Measurements from ENCODE around the gene SLC24A1.

SLC24A1 gene

DNA sequence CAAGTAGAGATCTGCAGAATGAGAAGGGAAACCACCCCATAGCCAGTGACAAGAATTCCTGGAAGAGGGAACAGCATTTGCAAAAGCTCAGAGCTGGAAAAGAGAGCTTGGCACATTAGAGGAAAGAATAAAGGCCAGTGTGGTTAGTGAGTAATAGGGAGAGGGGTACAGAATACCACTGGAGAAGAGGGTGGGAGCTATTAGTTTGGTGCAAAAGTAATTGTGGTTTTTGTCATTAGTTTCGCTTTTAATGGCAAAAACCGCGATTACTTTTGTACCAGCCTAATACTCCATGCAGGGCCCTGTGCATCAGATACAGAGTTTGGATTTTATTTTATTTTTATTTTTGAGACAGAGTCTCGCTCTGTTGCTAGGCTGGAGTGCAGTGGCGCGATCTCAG lies 9.8 kb downstream of the SLC24A1 start:
- DNase-seq (ENCODE audit: low read depth): no peak
- TF ChIP-seq, protein P1, sequence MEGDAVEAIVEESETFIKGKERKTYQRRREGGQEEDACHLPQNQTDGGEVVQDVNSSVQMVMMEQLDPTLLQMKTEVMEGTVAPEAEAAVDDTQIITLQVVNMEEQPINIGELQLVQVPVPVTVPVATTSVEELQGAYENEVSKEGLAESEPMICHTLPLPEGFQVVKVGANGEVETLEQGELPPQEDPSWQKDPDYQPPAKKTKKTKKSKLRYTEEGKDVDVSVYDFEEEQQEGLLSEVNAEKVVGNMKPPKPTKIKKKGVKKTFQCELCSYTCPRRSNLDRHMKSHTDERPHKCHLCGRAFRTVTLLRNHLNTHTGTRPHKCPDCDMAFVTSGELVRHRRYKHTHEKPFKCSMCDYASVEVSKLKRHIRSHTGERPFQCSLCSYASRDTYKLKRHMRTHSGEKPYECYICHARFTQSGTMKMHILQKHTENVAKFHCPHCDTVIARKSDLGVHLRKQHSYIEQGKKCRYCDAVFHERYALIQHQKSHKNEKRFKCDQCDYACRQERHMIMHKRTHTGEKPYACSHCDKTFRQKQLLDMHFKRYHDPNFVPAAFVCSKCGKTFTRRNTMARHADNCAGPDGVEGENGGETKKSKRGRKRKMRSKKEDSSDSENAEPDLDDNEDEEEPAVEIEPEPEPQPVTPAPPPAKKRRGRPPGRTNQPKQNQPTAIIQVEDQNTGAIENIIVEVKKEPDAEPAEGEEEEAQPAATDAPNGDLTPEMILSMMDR (IDR thresholded peaks at IDR 0.05; ENCODE audit: control insufficient read depth, extremely low read depth, insufficient read depth): no peak
- no peak overlapping the region for H3K4me3 ChIP-seq (ENCODE audit: low read depth, low read length)

DNA sequence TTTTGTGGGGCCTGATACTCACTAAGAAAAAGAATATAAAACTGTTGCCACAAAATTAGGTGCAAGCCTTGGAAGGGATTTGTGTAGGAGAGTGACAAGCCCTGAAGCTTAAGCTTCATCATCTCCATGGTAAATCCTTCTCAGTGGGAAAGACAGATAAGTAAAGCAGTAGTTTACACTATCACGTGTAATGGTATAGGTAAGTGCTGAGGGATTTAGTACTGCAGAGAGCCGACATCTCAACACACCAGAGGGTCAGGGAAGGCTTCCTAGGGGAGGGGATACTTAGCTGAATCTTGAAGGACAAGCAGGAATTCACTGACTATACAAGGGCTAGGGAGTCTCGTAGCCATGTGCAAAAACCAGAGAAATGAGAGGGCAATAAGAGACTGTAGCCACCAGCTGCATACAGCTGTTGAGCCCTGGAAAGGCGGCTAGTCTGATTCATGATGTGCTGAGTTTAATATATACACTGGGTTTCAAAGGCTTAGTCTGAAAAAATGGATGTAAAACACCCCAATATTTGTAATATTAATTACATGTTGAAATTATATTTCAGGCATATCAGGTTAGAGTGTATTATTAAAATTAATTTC lies 11.1 kb downstream of the SLC24A1 start:
- TF ChIP-seq, protein P1 (IDR thresholded peaks at IDR 0.05; ENCODE audit: control insufficient read depth, extremely low read depth, insufficient read depth): no peak
- no peak for DNase-seq (ENCODE audit: low read depth)
- no peak overlapping the region for H3K4me3 ChIP-seq (ENCODE audit: low read depth, low read length)

DNA sequence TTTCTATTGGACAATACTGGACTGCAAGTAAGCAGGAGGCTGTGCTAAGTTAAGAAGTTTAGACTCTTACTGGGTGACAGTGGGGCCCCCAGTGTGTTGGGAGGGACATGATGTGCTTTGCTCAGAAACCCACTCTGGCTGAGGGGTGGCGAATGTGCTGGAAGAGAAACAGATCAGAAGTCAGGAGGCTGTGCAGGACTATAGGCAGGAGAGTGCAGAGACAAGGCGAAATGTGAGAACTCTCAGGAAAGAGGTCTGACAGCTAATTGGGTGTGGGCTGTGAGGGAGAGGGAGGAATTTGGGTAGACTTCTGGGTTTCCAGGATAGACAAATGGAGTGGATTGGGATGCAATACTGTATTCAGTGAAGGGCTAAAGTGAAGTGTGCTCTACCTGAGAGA lies 12.0 kb downstream of the SLC24A1 start:
- TF ChIP-seq, protein P1 (IDR thresholded peaks at IDR 0.05; ENCODE audit: control insufficient read depth, extremely low read depth, insufficient read depth): no peak
- H3K4me3 ChIP-seq (ENCODE audit: low read depth, low read length): no peak overlapping the region
- no peak for DNase-seq (ENCODE audit: low read depth)

DNA sequence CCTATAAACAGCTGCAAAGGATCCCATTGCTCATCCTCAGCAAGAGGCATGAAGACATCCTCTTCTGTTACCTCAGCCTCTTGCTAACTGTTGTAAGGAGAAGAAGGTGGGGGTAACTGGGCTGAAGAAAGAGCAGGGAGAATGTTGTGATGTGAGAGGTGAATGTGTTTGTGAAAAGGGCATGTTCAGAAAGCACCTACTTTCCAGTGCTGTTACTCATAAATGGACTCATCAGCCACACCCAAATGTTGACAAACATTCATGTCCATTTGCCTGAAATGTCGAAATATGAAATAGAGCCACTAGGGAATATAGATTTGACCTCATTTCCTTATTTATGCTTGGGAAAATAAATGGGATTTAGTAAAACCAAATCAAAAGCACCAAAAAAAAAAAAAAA lies 12.6 kb downstream of the SLC24A1 start:
- no peak overlapping the region for H3K4me3 ChIP-seq (ENCODE audit: low read depth, low read length)
- TF ChIP-seq, protein P1 (IDR thresholded peaks at IDR 0.05; ENCODE audit: control insufficient read depth, extremely low read depth, insufficient read depth): no peak
- DNase-seq (ENCODE audit: low read depth): no peak

DNA sequence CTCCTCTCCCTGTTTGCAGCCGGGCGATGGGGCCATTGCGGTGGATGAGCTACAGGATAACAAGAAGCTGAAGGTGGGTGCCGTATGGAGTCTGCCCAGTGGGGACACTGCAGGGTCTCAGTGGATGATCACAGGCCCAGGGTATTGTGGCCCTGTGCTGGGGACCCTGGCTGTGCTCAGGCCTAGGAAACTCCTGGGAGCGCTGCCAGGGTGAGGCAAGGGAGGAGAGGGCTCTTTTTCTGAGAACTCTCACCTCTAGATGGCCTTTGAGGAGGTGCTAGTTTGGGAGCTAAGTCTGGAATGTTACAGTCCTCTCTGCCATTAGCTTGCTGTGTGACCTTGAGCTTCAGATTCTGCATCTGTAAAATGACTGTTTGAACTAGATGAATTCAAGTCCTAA lies 16.4 kb downstream of the SLC24A1 start:
- H3K4me3 ChIP-seq (ENCODE audit: low read depth, low read length): no peak overlapping the region
- TF ChIP-seq, protein P1 (IDR thresholded peaks at IDR 0.05; ENCODE audit: control insufficient read depth, extremely low read depth, insufficient read depth): 0 out of 2 replicates have a peak, but pooled peaks have one; percentile 2
- no peak for DNase-seq (ENCODE audit: low read depth)

DNA sequence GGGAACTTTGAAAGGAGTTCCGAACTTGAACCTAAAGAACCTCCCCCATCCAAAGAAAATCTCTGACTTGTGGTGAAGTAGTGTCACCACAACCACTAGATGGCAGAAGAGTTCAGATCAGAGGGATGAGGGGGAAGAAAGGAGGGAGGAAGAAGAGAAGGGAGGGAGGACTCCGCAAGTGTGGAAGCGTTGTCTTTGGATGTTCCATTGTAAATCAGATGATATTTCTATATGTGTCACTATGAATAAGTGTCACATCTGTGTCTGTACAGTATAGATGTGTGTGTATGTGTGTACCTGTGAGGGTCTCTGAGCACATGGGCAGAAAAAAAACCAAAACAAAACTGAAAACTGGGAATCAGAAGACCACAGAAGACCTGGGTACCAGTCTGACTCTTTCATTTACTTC lies 16.9 kb downstream of the SLC24A1 start:
- peak; percentile 61 for DNase-seq (ENCODE audit: low read depth)
- TF ChIP-seq, protein P1 (IDR thresholded peaks at IDR 0.05; ENCODE audit: control insufficient read depth, extremely low read depth, insufficient read depth): peak; percentile 85
- H3K4me3 ChIP-seq (ENCODE audit: low read depth, low read length): no peak overlapping the region

DNA sequence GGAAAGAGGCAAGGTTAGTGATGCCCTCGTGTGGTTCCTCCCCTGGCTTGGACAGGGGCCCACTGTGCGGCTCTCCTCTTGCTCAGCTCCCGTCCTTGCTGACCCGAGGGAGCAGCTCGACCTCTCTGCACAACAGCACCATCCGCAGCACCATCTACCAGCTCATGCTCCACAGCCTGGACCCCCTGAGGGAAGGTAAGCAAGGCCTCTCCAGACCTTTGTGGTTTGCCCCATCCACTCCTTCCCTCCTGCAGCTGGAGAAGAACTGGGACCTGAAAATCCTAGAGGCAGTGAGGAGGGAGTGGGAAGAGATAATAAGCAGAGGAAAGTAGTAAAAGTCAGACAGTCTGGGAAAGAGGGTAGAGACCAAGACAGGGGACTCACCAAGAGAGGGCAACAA lies 17.8 kb downstream of the SLC24A1 start:
- TF ChIP-seq, protein P1 (IDR thresholded peaks at IDR 0.05; ENCODE audit: control insufficient read depth, extremely low read depth, insufficient read depth): no peak
- H3K4me3 ChIP-seq (ENCODE audit: low read depth, low read length): no peak overlapping the region
- no peak for DNase-seq (ENCODE audit: low read depth)
